Measurements from ENCODE around the gene IL23R.

GRCh38 chr1:67300561-67300960 is 134.3 kb downstream of the IL23R start:
- TF ChIP-seq CTCF (IDR thresholded peaks at IDR 0.05; ENCODE audit: borderline replicate concordance, extremely low read depth, low read length, poor library complexity, severe bottlenecking): no peak
- no peak for TF ChIP-seq EZH2 (IDR thresholded peaks at IDR 0.05; ENCODE audit: borderline replicate concordance, low read depth, low read length, severe bottlenecking)
